ENCODE measurements around the gene TSPAN11. TPM values are rescaled to one million over a fixed set of nuclear protein-coding genes. Genes with fewer than 3 reads are reported as not detected.
A peak's percentile ranks its signal among the peaks of the same experiment; 100 is the strongest.

The TSPAN11 gene
- total and polyA plus RNA-seq, 2 of the 8 experiments (the other 6 are each of a cell fraction or from before 2014, with no cell fraction given) = 3.9 to 8.2 TPM

GRCh38 chr12:30982413-30982812 is 55.9 kb downstream of the TSPAN11 start:
- Histone ChIP-seq H3K9me3 (ENCODE audit: insufficient read depth in 2 of 2, low read depth in 1 of 2, low read length in 1 of 2) (no peaks in the 10 kb centered on the region), H2AK5ac (ENCODE audit: low read depth, low read length) (no peak overlapping the region), H4K8ac (ENCODE audit: extremely low read depth, insufficient read depth, low read length) (peak overlapping the region; percentile 29; the same call in 1 of the 2 replicates), H3K14ac (ENCODE audit: insufficient read length) (no peak overlapping the region), H3K79me1 (ENCODE audit: low read depth, low read length) (no peaks in the 10 kb centered on the region), H4K91ac (replicated peaks; ENCODE audit: insufficient read length, low read length) (no peak overlapping the region), H3K23ac (ENCODE audit: insufficient read length) (no peak overlapping the region), H2BK20ac (ENCODE audit: low read length) (no peak overlapping the region), H2BK5ac (ENCODE audit: low read depth, low read length) (no peak overlapping the region), H4K5ac (ENCODE audit: insufficient read length, low read depth, low read length) (no peak overlapping the region), H2BK12ac (ENCODE audit: low read depth, low read length) (no peak overlapping the region), H3K79me2 (ENCODE audit: control insufficient read depth in 1 of 2, insufficient read depth in 2 of 2, low read length in 2 of 2) (no peaks in the 10 kb centered on the region), H3K4me2 (ENCODE audit: insufficient read depth in 1 of 2, low read depth in 2 of 2, low read length in 2 of 2) (no peak overlapping the region), H2BK15ac (ENCODE audit: low read length) (no peak overlapping the region), H3K9ac (replicated peaks in 1 of 4; ENCODE audit: extremely low read depth in 1 of 4, low read depth in 3 of 4, low read length in 3 of 4) (no peak overlapping the region), H2BK120ac (replicated peaks; ENCODE audit: low read depth, low read length) (no peak overlapping the region), H3K4ac (replicated peaks; ENCODE audit: insufficient read length, low read depth, low read length) (no peak overlapping the region), H3K36me3 (ENCODE audit: control insufficient read depth in 2 of 4, insufficient read depth in 4 of 4, low read length in 3 of 4) (no peaks in the 10 kb centered on the region), H3K56ac (replicated peaks; ENCODE audit: insufficient read length, low read depth, low read length) (no peak overlapping the region), H3K27ac (ENCODE audit: low read depth, low read length) (no peak overlapping the region), H3K18ac (ENCODE audit: extremely low read depth, low read length) (no peak overlapping the region), H2AFZ (ENCODE audit: low read length) (no peak overlapping the region), H3K23me2 (ENCODE audit: low read depth, low read length) (no peaks in the 10 kb centered on the region), H4K20me1 (replicated peaks in 1 of 2; ENCODE audit: control insufficient read depth in 1 of 2, insufficient read depth in 2 of 2, low read length in 2 of 2) (peaks cover 0 to 7% of the 10 kb centered on the region in 2 experiments), H3K27me3 (replicated peaks in 1 of 4; ENCODE audit: control insufficient read depth in 3 of 4, extremely low read depth in 1 of 4, insufficient read depth in 3 of 4, low read length in 3 of 4) (no peaks in the 10 kb centered on the region), H3K4me1 (replicated peaks in 1 of 4; ENCODE audit: control insufficient read depth in 3 of 4, insufficient read depth in 4 of 4, low read length in 3 of 4) (peaks cover 0 to 7% (median 3%) of the 10 kb centered on the region in 4 experiments; a peak in 5 of 7 replicates), H3K4me3 (ENCODE audit: extremely low read depth in 1 of 4, insufficient read depth in 2 of 4, low read depth in 3 of 4, low read length in 4 of 4) (no peak overlapping the region)
- no peak for DNase-seq (ENCODE audit: low read depth in 1 of 2, low spot score in 2 of 2)
- no peak for FAIRE-seq
- no peak for TF ChIP-seq HDAC2 (IDR thresholded peaks at IDR 0.05; ENCODE audit: borderline replicate concordance in 1 of 2, low read depth in 2 of 2, low read length in 2 of 2)
- WGBS, 2 experiments (ENCODE audit: extremely low coverage in 1 of 2, insufficient coverage in 1 of 2, insufficient read length in 1 of 2, insufficient replicate concordance in 2 of 2, low coverage in 1 of 2, low lambda C conversion rate in 2 of 2, missing lambda C conversion rate in 1 of 2) = 87% methylated on average over 12 of the region's 12 CpGs; no CpG with 5 or more reads in 1 of the 2 experiments
- ChIA-PET CTCF (ENCODE audit: partially characterized antibody) (interaction anchor here (0.5 to 21.1 kb wide), 4 partner anchors 11 to 1329 kb away, joined by 3 to 385 read pairs (median 186); no protein-coding TSS in a partner anchor), POLR2A (ENCODE audit: partially characterized antibody) (interaction anchor here (0.7 to 1.5 kb wide), 4 partner anchors 8 to 131 kb away, joined by 3 to 4 read pairs (median 3); partner anchors contain the start of gene TSPAN11)

Data from H1 (cell line).